Daoy (cell line): Measurements from ENCODE around the gene SLC2A8. TPM values are rescaled to one million over a fixed set of nuclear protein-coding genes. Genes with fewer than 3 reads are reported as not detected.

ENCODE experiments used
- DNase-seq: peaks from one replicate; pipeline ENCODE4 v3.0.0-alpha.2; 2015; ENCODE audit warnings: low read depth
- total RNA-seq: library from RNA; depleted of rRNA; stranded (reverse); fragments of >200 nt; shearing (Covaris generic); gene quantifications from 2 replicates; pipeline ENCODE4 v1.2.3, GENCODE V29; 2014

The SLC2A8 gene
- total RNA-seq, 1 experiment from 2014 or later: 11.4 TPM

- no peak for DNase-seq
These were observed 16.5 kb upstream of the SLC2A8 start for GRCh38 chr9:127380479-127380878.

GRCh38 chr9:127382541-127382940 lies 14.4 kb upstream of the SLC2A8 start:
- DNase-seq: no peak

- DNase-seq: no peak
These were observed 12.8 kb upstream of the SLC2A8 start for GRCh38 chr9:127384016-127384730.

- DNase-seq: no peak
These were observed 12.1 kb upstream of the SLC2A8 start for GRCh38 chr9:127384901-127385300.

GRCh38 chr9:127386249-127386648 lies 10.7 kb upstream of the SLC2A8 start:
- DNase-seq: no peak

- DNase-seq: no peak
These were observed 10.0 kb upstream of the SLC2A8 start for GRCh38 chr9:127386981-127387380.

GRCh38 chr9:127388037-127388855 lies 8.7 kb upstream of the SLC2A8 start:
- peak; percentile 98 for DNase-seq

GRCh38 chr9:127388856-127389238 lies 8.1 kb upstream of the SLC2A8 start:
- DNase-seq: no peak

- no peak for DNase-seq
These were observed 7.4 kb upstream of the SLC2A8 start for GRCh38 chr9:127389381-127390247.

- no peak for DNase-seq
These were observed 6.8 kb upstream of the SLC2A8 start for GRCh38 chr9:127390248-127390545.

- DNase-seq: peak; percentile 68
These were observed 6.4 kb upstream of the SLC2A8 start for GRCh38 chr9:127390563-127390962.

- no peak for DNase-seq
These were observed 4.8 kb upstream of the SLC2A8 start for GRCh38 chr9:127392166-127392565.

- no peak for DNase-seq
These were observed 4.0 kb upstream of the SLC2A8 start for GRCh38 chr9:127392976-127393375.

GRCh38 chr9:127393645-127394044 lies 3.3 kb upstream of the SLC2A8 start:
- no peak for DNase-seq

GRCh38 chr9:127395497-127396252 lies 1.3 kb upstream of the SLC2A8 start:
- DNase-seq: no peak

GRCh38 chr9:127396253-127396807 lies 639 bp upstream of the SLC2A8 start:
- DNase-seq: no peak

GRCh38 chr9:127397646-127398274 lies 791 bp downstream of the SLC2A8 start:
- peak; percentile 67 for DNase-seq

GRCh38 chr9:127398275-127398647 lies 1.3 kb downstream of the SLC2A8 start:
- DNase-seq: no peak

GRCh38 chr9:127398715-127399400 lies 1.9 kb downstream of the SLC2A8 start:
- no peak for DNase-seq

GRCh38 chr9:127399736-127400269 lies 2.8 kb downstream of the SLC2A8 start:
- DNase-seq: no peak
